ENCODE measurements around the gene MRS2.
"Not testable (repeated sequence)": the region's sequence is repeated elsewhere in the genome, so short reads cannot be mapped to it uniquely, and the experiment has no call there.

Gene MRS2

DNA sequence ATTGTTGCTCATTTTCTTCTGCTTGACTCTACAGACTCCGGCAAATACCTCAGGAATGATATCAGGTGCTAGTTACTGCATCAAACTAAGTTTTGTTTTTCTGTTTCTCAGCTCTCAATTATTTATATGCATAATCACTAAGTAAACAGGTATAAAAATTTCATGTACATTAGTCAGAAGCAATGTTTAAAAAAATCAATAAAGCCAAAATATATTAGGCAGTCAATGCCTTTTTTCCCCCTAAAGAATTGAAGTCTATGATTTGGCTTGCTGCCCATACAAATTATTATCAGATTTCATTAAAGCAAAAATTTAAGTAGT is 20.6 kb upstream of the MRS2 start:
- no peak overlapping the region for H3K4me3 Mint-ChIP-seq
- no peak overlapping the region for H3K27ac Mint-ChIP-seq
- H3K4me1 Mint-ChIP-seq: no peaks in the 10 kb centered on the region
- H3K27me3 Mint-ChIP-seq: peaks cover 7% of the 10 kb centered on the region
- H3K36me3 Mint-ChIP-seq: peaks cover 1% of the 10 kb centered on the region
- H3K9me3 Mint-ChIP-seq: no peaks in the 10 kb centered on the region

DNA sequence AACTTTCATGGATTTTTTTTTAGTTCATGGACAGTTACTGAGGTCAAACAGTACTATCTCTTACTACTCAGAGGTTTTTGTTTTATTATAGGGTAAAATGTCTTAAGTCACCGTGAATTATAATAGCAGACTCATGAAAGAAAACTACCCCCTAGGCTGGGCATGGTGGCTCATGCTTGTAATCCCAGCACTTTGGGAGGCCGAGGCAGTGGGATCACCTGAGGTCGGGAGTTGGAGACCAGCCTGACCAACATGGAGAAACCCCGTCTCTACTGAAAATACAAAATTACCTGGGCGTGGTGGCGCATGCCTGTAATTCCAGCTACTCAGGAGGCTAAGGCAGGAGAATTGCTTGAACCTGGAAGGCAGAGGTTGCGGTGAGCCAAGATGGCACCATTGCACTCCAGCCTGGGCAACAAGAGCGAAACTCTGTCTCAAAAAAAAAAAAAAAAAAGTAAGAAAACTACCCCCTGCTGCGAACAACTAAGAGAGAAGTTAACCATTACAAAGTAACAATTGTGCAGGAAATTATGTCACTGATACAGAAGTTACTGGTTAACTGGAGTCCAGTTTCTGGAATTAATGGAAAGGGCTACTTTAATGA is 19.7 kb upstream of the MRS2 start:
- peaks cover 10% of the 10 kb centered on the region for H3K27me3 Mint-ChIP-seq
- H3K36me3 Mint-ChIP-seq, H3K4me1 Mint-ChIP-seq, H3K9me3 Mint-ChIP-seq, H3K4me3 Mint-ChIP-seq, H3K27ac Mint-ChIP-seq: not testable (repeated sequence)

DNA sequence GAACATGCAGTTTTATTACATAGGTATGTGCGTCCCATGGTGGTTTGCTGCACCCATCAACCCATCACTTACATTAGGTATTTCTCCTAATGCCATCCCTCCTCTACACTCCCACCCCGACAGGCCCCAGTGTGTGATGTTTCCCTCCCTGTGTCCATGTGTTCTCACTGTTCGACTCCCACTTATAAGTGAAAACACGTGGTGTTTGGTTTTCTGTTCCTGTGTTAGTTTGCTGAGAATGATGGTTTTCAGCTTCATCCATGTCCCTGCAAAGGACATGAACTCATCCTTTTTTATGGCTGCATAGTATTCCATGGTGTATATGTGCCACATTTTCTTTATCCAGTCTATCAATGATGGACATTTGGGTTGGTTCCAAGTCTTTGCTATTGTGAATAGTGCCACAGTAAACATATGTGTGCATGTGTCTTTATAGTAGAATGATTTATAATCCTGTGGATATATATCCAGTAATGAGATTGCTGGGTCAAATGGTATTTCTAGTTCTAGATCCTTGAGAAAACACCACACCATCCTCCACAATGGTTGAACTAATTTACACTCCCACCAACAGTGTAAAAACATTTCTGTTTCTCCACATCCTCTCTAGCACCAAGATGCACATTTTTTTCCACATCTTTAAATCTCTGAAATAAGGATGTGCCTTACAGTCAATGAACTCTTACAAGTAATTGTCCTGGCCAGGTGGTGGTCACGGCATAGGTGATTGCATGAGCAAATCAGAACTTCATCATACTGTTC is 18.2 kb upstream of the MRS2 start:
- H3K4me3 Mint-ChIP-seq, H3K4me1 Mint-ChIP-seq, H3K36me3 Mint-ChIP-seq, H3K27ac Mint-ChIP-seq, H3K27me3 Mint-ChIP-seq, H3K9me3 Mint-ChIP-seq: not testable (repeated sequence)

DNA sequence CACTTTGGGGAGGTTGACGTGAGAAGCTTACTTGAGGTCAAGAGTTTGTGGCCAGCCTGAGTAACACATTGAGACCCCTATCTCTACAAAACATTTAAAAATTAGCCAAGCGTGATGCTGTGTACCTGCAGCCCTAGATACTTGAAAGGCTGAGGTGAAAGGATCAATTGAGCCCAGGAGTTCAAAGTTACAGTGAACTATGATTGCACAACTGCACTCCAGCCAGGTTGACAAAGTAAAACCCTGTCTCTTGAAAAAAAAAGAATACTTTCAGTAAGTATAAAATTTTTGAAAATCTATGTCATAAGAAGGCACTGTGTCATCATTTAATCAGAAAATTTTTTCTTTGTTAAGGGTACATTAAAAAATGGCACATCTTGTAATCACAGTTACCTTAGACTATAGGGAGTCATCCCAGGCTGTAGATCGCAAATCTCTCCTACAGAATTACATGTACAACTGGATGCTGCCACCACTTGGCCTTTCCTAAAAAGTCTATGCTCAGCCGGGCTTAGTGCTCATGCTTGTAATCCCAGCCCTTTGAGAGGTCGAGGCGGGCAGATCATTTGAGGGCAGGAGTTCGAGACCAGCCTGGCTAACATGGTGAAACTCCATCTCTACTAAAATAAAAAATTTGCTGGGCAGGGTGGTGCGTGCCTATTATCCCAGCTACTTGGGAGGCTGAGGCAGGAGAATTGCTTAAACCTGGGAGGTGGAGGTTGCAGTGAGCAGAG is 17.0 kb upstream of the MRS2 start:
- no peaks in the 10 kb centered on the region for H3K36me3 Mint-ChIP-seq
- no peak overlapping the region for H3K27ac Mint-ChIP-seq
- H3K4me1 Mint-ChIP-seq: no peaks in the 10 kb centered on the region
- H3K27me3 Mint-ChIP-seq: peaks cover 9% of the 10 kb centered on the region
- no peaks in the 10 kb centered on the region for H3K9me3 Mint-ChIP-seq
- no peak overlapping the region for H3K4me3 Mint-ChIP-seq

DNA sequence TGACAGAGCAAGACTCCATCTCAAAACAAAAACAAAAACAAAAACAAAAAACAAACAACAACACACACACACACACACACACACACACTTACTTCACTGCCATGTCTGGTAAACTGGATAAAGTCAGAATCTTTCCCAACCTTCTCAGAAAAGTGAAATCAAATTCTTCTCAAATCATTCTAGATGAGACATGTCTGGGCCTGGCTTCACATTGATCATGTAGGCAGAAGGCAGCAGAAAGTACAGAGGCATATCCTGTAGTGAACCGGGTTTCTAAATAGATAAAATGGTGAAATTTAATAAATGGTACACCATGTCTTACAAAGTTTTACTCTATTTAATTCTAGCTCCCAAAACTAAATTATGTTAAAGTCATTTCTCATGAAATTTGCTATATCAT is 14.9 kb upstream of the MRS2 start:
- peaks cover 9% of the 10 kb centered on the region for H3K27me3 Mint-ChIP-seq
- H3K27ac Mint-ChIP-seq: no peak overlapping the region
- no peaks in the 10 kb centered on the region for H3K4me1 Mint-ChIP-seq
- no peak overlapping the region for H3K4me3 Mint-ChIP-seq
- no peaks in the 10 kb centered on the region for H3K36me3 Mint-ChIP-seq
- H3K9me3 Mint-ChIP-seq: no peaks in the 10 kb centered on the region

DNA sequence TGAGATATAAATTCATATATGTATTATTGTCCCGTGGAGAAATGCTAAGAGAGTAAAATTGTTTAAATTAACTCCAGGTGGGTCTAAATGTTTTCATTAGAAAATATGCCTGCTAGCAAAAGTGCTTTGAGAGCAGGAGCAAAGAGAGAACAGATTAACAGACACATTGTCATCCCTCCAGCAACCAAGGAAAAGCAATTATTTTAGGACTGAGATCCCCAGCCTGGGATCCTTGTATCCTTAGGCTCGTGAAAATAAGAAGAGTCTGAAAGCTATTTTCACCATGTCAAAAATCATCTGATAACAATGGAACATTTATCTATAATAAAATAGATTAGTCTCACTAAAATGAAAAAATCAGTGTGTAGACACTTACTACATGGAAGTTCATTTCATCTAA is 11.5 kb upstream of the MRS2 start:
- Mint-ChIP-seq H3K27me3 (peaks cover 10% of the 10 kb centered on the region), H3K27ac (no peak overlapping the region), H3K4me1 (no peaks in the 10 kb centered on the region), H3K36me3 (no peaks in the 10 kb centered on the region), H3K4me3 (no peak overlapping the region), H3K9me3 (no peaks in the 10 kb centered on the region)

DNA sequence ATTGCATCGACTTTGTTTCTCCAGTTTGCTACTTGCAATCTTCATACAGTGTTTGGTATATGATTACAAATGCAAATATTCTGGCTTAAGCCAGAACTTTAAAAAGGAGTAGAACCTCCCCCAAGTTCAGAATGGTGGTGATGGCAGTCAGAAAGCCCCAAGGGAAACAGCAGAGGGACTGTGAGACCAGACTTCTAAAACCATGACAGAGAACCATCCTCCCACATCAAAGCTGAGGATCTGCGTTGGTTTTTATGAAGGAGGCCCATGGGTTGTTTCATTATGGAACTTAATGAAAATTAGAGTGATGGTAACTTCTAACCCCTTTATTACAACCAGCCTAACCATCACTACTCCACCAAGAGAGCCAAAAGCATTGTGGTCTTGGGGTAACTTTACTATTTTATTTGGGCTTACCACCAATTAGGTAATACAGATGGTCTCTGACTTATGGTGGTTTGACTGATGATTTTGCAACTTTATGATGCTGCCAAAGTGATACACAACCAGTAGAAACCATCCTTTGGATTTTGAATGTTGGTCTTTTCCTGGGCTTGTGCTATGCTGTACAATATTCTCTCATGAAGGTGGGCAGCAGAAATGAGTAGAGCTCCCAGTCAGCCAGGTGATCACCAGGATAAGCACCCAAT is 10.9 kb upstream of the MRS2 start:
- no peak overlapping the region for H3K27ac Mint-ChIP-seq
- H3K9me3 Mint-ChIP-seq: no peaks in the 10 kb centered on the region
- H3K4me3 Mint-ChIP-seq: no peak overlapping the region
- peaks cover 16% of the 10 kb centered on the region for H3K27me3 Mint-ChIP-seq
- H3K4me1 Mint-ChIP-seq: no peaks in the 10 kb centered on the region
- no peaks in the 10 kb centered on the region for H3K36me3 Mint-ChIP-seq

DNA sequence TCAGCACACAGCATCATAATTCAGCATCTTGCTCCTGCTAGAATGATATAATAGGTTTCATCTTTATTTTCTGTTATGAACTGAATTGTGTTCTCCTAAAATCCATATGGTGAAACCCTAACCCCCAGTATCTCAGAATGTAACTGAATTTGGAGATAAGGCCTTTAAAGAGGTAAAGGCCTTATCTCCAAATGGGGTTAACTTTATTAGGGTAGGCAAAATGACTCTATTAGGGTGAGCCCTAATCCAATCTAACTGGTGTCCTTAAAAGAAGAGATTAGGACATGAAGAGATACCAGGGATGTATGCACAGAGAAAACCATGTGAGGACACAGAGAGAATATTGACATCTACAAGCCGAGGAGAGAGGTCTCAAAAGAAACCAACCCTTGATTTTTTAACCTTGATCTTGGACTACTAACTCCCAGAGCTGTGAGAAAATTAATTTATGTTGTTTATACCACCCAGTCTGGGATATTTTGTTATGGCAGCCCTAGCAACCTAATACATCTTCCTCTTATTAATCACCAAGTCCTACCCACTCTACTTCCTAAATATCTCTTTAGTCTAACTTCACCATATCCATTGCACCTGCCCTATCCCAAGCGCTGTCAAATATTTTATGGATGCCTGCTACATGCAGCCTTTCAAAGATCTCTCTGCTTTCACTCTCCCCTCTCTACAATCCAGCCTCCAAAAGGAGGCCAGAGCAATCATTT is 8.5 kb upstream of the MRS2 start:
- H3K9me3 Mint-ChIP-seq: no peaks in the 10 kb centered on the region
- no peak overlapping the region for H3K4me3 Mint-ChIP-seq
- H3K36me3 Mint-ChIP-seq: peaks cover 2% of the 10 kb centered on the region
- no peaks in the 10 kb centered on the region for H3K4me1 Mint-ChIP-seq
- no peak overlapping the region for H3K27ac Mint-ChIP-seq
- H3K27me3 Mint-ChIP-seq: peaks cover 22% of the 10 kb centered on the region

DNA sequence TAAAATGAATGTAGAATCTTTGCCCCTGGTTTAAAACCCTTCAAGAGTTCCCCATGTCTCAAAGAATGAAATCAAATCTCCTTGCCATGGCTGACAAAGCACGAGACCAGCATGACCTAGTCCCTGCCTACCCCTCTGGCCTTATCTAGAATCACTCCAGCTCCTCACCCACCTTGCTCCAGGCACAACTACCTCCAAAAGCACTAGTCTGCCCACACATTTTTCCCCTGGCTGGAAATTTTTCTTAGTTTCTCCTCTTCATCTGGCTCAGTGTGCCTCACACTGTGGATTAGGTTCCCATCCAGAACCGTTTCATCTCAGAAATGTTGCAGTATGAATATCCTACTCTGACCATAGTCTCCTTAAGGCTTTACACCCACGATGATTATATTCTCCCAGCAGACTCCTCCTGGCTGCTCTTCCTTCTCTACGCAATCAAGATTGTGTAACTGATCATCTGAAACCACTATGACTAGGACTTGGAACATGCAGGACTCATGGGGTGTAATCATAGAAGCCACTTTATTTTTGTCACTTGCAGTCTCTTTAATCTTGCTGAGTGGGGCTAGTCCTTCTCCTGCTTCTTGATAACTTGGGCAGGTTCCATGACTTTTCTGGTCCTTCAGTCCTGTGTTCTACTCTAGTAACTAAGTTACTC is 7.8 kb upstream of the MRS2 start:
- H3K27ac Mint-ChIP-seq: no peak overlapping the region
- no peak overlapping the region for H3K4me3 Mint-ChIP-seq
- peaks cover 29% of the 10 kb centered on the region for H3K27me3 Mint-ChIP-seq
- no peaks in the 10 kb centered on the region for H3K9me3 Mint-ChIP-seq
- H3K36me3 Mint-ChIP-seq: peaks cover 2% of the 10 kb centered on the region
- no peaks in the 10 kb centered on the region for H3K4me1 Mint-ChIP-seq

DNA sequence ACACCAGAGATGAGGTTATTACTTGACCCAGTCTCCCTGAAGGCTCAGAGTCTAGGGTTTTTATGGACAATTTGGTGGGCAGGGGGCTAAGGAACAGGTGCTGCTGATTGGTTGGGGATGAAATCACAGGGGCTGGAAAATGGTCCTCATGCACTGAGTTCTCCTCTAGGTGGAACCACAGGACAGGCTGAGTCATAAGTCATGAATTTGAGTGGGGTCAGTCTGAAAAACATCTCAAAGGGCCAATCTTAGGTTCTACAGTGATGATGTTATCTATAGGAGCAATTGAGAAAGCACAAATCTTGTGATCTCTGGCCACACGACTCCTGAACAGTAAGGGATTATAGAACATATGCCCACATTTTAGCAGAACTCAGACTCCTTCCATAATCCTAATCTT is 5.9 kb upstream of the MRS2 start:
- no peaks in the 10 kb centered on the region for H3K9me3 Mint-ChIP-seq
- H3K36me3 Mint-ChIP-seq: peaks cover 2% of the 10 kb centered on the region
- no peaks in the 10 kb centered on the region for H3K4me1 Mint-ChIP-seq
- peaks cover 33% of the 10 kb centered on the region for H3K27me3 Mint-ChIP-seq
- H3K4me3 Mint-ChIP-seq: no peak overlapping the region
- H3K27ac Mint-ChIP-seq: no peak overlapping the region

DNA sequence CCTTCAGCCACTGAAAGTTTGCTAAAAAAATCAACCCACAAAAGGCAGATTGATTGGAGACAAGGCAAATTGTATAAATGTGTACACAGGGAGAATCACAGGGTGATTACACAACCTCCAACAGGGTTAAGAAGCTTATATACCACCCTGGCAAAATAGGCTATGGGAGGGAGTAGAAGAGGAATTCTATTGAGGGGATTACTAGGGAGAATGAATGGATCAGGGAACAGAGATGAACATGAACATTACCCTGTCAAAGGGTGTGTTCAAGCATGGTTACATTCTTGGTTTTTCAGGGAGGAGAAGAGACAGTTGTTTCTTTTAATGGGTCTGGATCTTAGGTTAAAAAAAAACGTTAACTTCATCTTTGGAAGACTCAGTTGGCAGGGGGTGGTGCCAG is 5.1 kb upstream of the MRS2 start:
- H3K4me3 Mint-ChIP-seq: no peak overlapping the region
- no peaks in the 10 kb centered on the region for H3K9me3 Mint-ChIP-seq
- peaks cover 2% of the 10 kb centered on the region for H3K36me3 Mint-ChIP-seq
- peaks cover 2% of the 10 kb centered on the region for H3K4me1 Mint-ChIP-seq
- H3K27me3 Mint-ChIP-seq: peaks cover 33% of the 10 kb centered on the region
- H3K27ac Mint-ChIP-seq: no peak overlapping the region

DNA sequence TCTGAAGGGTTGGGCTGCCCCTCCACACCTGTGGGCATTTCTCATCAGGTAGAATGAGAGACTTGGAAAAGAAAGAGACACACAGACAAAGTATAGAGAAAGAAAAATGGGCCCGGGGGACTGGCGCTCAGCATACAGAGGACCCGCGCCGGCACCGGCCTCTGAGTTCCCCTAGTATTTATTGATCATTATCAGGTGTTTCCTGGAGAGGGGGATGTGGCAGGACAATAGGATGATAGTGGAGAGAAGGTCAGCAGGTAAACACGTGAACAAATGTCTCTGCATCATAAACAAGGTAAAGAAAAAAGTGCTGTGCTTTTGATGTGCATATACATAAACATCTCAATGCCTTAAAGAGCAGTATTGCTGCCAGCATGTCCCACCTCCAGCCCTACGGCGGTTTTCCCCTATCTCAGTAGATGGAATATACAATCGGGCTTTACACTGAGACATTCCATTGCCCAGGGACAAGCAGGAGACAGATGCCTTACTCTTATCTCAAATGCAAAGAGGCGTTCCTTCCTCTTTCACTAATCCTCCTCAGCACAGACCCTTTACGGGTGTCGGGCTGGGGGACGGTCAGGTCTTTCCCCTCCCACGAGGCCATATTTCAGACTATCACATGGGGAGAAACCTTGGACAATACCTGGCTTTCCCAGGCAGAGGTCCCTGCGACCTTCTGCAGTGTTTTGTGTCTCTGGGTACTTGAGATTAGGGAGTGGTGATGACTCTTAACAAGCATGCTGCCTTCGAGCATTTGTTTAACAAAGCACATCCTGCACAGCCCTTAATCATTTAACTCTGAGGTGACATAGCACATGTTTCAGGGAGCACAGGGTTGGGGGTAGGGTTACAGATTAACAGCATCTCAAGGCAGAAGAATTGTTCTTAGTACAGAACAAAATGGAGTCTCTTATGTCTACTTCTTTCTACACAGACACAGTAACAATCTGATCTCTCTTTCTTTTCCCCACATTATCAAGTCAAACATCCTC is 2.4 kb upstream of the MRS2 start:
- Mint-ChIP-seq H3K27me3 (peaks cover 28% of the 10 kb centered on the region), H3K4me1 (peaks cover 23% of the 10 kb centered on the region)
- H3K4me3 Mint-ChIP-seq, H3K9me3 Mint-ChIP-seq, H3K36me3 Mint-ChIP-seq, H3K27ac Mint-ChIP-seq: not testable (repeated sequence)

DNA sequence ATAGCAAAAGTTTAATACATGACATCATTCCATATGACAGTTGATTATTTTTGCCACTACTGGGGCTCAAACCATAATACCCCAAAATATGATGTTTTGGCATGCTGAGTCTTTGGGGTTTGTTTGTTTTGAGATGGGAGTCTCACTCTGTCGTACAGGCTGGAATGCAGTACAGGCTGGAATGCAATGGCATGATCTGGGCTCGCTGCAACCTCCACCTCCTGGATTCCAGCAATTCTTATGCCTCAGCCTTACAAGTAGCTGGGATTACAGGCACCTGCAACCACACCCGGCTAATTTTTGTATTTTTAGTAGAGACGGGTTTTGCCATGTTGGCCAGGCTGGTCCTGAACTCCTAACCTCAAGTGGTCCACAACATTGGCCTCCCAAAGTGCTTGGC is 1.3 kb upstream of the MRS2 start:
- Mint-ChIP-seq H3K4me3 (no peak overlapping the region), H3K36me3 (peaks cover 2% of the 10 kb centered on the region), H3K27ac (no peak overlapping the region), H3K9me3 (no peaks in the 10 kb centered on the region), H3K27me3 (peaks cover 26% of the 10 kb centered on the region), H3K4me1 (peaks cover 25% of the 10 kb centered on the region)

DNA sequence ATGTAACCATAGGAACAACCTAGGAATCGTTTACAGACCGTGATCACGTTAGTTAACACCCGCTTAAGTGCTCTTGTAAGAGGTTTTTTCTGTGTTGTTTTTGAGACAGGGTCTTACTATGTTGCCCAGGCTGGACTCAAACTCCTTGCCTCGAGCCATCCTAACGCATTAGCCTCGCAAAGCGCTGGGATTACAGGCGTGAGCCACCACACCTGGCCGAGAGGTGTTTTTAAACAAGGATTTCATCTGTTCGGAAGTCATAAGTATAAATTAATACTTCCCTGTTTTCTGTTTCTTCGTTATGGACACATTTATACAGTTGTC is 727 bp downstream of the MRS2 start:
- H3K4me3 Mint-ChIP-seq: peak overlapping the region; percentile 91
- H3K27me3 Mint-ChIP-seq: peaks cover 13% of the 10 kb centered on the region
- H3K9me3 Mint-ChIP-seq: no peaks in the 10 kb centered on the region
- peak overlapping the region; percentile 76 for H3K27ac Mint-ChIP-seq
- H3K4me1 Mint-ChIP-seq: peaks cover 25% of the 10 kb centered on the region
- no peaks in the 10 kb centered on the region for H3K36me3 Mint-ChIP-seq
